GM18517 (cell line): ENCODE results near the gene CFAP97D1.

Source experiments
- ATAC-seq: cut with Tn5 transposase; IDR thresholded peaks from one replicate; pipeline ENCODE4 v1.9.1; 2021; ENCODE audit warnings: mild to moderate bottlenecking, moderate library complexity; ENCODE audit not compliant: unreplicated experiment

CFAP97D1 gene

DNA sequence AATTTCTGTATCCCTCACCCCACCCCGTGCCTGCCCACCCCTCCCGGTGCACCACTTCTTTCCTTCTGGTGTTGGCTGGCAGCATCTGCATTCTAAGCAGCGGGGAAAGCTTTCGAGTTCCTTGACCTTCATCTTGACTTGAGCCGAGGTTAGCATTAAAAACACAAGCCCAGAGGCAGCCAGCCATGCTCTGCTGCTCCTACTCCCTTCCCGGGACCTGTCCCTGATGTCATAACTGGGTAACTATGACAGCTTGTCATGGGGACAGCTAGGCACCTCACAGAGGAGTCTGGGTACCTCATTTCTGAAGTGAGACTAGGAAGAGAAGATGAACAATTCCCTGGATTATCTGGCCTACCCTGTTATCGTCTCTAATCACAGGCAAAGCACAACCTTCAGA is at the start of gene CFAP97D1:
TSS of gene CFAP97D1 (plus strand) at position 301 of the 400 bp plus-strand sequence. CDS start at position 329, 28 bp downstream.
- no peak for ATAC-seq

DNA sequence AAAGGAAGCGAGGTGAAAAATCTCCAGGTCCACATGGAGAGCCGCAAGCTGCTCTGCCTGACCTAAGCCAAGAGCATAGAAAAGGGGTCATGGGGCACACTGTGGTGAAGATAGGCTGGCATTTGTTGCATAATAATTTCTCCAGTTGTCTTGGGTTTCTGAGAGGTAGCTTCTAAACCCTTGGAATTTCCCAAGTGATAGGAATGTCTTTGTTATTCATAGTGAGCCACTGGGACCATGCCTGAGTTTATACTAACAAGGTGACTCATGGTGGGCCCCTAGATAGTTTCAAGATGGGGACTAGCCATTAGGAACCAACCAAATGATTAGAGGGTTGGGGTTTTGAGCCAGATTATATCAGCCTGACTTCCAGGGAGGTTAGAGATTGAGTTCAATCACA is 47.3 kb upstream of the CFAP97D1 start:
- ATAC-seq: no peak

DNA sequence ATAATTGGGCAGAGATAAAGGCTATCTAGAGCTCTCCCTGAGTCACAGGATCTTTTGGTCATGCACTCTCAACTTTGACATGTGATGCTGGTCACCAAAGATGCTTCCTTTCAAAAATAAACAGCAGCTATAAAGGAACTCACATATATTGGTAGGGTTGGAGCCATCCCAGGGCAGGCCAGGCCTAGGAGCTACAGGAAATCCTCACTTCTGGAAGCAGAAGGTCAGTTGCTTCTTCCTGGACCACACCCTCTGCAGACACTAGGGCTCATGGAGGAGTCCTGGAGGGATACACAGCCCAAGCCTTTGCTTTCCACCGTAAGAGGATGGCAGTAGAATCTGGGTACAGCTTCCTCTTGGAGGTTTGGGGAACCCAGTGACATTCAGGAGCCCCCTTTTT is 46.3 kb upstream of the CFAP97D1 start:
- no peak for ATAC-seq

DNA sequence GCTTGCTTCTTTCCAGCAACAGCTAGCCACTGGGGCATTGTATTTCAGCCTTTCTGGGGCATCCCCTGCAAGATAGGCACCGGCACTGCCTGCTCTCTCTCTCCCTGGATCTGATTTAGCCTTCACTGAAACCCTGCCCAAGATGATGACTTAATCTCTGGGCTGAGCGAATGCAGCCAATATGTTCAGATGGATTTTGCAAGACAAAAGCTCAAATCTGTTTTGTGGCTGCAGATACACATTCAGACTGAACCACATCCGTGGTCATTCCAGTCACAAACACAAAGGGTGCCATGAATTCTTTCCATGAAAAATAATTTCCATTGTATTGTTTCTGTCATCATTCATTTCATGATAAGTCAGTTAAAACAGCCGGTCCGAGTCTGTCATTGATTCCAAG is 45.9 kb upstream of the CFAP97D1 start:
- ATAC-seq: no peak

DNA sequence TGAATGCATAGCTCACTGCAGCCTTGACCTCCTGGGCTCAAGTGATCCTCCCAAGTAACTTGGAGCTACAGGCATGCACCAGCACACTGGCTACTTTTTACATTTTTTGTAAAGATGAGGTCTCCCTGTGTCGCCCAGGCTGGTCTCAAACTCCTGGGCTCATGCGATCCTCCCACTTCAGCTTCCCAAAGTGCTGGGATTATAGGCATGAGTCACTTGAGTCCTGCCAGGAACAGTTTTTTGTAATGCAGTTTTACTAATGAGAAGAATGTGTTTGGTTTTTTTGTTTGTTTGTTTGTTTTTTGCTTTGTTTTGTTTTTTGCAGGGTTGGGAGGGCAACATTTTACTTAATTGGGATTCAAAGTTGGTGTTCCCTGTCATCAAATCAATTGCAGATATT is 43.8 kb upstream of the CFAP97D1 start:
- no peak for ATAC-seq

DNA sequence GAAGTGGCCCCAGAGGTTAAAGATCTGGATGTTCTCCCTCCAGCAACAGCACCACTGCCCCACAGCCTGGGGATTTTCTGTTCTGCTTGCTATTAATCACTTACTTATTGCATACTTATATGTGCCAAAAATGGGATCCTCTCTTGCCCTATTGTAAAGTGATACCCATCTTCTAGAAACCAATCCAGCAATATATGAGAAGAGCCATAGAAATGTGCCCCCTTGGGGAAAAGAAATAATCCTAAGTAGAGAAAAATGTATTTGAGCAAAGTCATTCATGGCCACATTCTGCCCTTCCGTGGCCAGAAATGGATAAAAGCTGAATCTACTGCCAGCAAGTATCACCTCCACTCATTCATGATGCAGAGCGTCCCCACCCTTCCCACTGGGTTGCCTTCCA is 42.5 kb upstream of the CFAP97D1 start:
- ATAC-seq: no peak

DNA sequence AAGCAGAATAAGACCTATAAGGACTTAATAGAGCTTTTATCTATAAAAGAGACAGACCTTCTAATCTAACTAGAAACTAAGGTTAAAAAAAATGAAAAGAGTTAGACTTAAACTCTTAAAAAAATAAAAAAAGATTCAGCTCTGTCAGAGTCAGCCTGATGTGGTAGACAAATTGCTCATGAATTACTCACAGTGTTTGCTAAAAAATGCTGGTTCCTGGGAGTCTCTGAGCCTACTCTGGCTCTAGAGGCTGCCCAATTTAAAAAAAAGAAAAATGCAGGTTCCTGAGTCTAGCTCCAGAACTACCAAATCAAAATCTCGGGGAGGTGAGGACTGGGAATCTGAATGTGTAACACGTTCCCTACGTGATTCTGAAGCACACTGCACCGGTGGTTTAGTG is 39.7 kb upstream of the CFAP97D1 start:
- ATAC-seq: no peak

DNA sequence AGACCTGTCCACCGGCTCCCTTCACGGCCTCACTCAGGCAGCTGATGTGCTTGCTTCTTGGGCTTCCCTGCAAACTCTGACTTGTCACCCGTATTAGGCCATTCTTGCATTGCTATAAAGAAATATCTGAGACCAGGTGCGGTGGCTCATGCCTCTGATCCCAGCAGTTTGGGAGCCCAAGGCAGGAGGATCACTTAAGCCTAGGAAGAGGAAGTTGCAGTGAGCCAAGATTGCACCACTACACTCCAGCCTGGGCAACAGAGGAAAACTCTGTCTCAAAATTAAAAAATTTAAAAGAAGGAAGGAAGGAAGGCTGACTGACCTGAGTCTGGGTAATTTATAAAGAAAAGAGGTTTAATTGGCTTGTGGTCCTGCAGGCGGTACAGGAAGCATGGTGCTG is 38.6 kb upstream of the CFAP97D1 start:
- no peak for ATAC-seq

DNA sequence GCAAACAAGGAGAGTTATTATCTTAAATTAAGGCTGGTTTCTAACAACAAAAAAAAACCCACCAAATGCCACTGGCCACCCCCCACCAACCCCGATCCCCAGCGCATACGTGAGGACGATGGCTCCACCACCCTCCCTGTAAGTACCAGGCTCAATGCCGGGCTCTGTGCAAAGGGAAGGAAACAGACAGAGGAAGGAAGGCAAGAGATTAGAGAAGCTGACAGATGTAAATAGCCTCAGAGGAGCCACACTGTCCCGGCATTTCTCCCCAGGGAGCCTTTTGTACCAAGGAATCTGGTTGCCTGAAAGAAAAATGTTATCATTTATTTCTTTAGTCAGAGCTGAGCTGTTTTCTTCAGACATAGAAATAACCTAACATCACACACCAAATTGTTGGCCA is 34.7 kb upstream of the CFAP97D1 start:
- no peak for ATAC-seq

DNA sequence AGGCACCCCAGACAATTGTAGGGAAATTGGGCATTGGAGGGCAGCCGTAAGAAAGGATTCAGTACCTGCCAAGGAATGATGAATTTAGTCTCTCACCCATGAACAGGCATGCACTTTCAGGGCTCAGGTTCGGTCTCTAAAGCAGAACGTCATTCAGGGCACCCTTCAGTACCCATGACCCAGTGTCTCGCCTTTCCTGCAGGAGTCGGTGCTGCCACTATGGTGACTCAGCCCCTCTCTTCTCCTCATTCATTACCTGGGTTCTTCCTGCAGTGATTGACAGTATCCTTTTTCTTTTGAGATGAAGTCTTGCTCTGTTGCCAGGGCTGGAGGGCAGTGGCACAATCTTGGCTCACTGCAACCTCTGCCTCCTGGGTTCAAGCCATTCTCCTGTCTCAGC is 30.1 kb upstream of the CFAP97D1 start:
- ATAC-seq: no peak

DNA sequence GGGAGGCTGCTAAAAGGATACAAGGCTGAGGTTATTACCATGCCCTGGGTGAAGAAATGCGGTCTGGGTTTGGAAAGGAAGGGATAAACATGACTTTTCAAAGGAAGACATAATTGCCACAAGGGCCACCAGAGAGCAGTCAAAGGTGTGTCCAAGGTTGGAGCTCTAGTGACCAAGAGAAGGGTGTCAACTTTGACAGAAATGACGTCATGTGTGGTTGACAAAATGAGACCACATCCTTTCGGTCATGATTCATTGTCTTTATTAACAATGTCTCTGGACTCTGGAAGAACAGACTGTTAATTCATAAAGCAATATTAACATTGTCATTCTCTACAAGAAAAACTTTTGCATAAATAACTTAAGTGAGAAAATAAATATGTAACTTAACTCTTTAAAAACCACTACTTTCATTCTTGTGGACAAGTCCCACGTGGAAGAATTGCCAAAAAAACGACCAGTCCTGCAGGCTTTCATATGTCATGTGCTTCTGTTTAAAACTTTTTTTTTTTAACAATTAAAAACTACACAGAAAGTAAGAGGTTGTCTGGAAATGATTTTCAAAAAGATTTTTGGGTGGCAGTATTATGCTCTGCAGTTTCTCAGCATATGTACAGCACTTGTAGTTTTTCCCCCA is 26.6 kb upstream of the CFAP97D1 start:
- ATAC-seq: no peak

DNA sequence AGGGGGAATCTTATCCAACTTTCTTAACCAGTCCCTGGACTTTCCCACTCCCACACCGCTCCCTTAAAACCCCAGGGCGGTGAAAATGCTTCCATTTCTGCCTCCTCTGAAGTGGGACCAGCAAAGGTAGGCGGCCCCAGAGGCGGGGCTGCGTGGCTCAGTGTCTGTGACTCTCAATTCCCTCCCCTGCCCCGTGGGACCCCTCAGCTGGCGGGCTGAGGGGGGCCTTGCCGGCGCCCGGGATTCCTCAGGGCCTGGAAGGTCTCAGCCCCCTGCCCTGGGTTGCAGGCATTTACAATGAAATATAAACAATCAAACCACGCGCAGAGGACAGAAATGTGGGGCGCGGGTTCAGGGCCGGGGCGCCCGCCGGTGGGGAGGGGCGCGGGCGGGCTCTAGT is 25.3 kb upstream of the CFAP97D1 start:
- no peak for ATAC-seq

DNA sequence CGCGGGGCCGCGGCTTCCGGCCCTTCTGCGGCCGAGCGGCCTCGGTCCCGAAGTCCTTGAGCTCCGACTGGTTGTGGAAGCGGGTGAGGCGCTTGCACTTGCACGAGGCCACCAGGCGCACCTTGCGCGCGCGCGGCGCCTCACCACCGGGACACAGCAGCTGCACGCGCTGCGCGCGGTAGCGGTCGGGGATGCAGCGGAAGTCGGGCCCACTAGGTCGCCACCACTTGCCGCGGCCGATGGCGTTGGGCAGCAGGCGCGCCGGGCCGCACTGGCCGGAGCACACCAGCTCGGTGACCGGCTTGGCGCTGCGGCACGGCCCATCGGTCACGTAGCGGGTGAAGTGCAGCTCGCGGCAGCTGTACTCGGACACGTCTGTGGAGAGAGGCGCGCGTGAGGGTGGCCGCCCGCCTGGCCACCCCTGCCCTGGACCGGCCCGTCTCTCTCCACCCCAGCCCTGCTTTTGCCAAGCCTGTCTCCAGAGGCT is 24.8 kb upstream of the CFAP97D1 start:
- ATAC-seq: no peak

DNA sequence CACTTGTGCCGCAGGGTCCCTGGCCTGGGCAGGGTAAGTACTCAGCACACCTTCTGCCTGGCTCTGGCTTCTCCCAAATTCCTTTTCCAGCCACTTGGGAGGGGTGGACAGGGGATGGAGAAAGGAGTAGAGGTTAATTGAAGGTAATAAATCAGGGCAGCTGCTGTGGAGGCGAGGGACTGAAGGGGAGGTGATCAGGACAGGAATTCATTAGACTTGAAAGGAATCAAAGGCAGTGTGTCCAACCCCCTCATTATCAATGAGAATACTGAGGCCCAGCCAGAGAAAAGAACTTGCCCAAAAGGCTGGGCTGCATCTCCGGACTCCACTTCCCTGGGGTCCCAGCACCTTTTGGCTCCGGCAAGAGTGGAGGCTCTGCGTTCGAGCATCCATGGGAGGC is 24.0 kb upstream of the CFAP97D1 start:
- no peak for ATAC-seq

DNA sequence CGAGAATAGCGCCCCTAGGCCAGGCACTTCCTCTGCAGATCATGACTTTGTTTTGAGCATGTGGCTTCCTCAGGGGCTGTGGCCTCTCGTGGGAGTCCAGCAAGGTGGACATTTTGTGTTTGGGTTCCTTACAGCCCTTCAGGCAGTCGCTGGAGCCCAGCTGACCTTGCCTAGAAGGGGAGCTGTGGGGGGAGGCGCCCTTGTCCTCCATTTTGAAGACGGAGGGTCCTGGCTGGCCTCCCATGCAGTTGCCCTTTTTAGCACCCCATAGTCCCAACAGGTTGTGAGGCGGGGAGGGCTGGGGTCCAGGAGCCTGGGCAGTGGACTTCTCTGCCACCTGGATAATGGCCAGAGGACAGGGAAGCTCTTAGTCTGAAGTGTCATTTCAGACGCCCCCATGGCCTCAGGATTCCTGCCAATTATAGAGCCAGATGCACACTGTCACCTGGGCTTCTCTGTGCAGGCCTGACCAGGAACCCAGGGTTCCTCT is 23.0 kb upstream of the CFAP97D1 start:
- ATAC-seq: no peak

DNA sequence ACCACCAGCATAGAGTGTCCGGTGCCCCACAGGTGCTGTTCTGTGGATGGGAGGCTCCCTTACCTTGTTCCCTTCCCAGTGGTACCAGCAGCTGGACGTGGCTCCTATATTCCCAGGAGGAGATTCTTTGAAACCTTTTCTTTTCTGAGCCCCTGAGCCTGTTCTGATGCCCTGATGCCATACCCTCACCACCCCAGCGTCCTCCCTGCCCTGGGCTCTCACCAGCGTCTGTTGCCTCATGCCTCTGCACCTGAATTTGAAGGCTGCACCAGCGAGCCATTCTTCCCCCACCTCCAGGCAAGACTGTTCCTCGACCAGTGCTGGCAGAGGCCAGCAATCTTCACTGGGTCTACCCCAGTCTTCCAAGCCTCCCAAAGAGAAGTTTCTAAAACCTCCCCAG is 22.1 kb upstream of the CFAP97D1 start:
- no peak for ATAC-seq

DNA sequence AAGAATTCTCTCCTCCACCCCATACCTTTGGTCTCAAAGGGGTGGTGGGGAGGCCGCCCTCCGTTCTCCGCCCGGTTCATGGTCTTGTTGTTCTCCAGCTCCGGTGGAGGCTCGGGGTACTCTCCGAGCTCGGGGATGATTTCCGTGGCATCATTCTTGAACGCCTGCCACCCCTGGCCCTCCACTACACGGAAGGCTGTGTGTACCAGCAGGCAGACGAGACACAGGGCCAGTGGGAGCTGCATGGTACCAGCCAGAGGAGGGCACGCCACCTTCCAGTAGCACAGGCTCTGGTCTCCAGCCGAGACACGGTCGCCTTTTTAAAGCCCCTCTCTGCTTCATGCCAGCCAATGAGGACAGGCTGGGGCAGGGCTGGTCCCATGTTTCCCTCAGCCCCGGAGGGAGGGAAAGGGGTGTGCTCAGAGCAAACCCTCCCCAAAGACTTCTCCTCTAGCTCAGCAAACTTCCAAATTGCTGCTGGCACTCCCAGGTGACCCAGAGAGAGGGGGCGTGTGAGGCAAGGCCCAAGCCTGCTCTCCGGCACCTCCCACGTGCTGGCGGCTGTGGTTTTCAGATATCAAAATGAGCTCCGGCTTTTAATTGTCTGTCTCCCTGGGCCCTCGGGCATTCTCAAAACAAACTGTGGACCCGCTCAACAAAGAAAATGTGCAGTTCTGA is 21.6 kb upstream of the CFAP97D1 start, which contains the start of gene SOST:
TSS of gene SOST (minus strand) at position 295 of the 678 bp plus-strand sequence. CDS start at position 245, 50 bp downstream.
- ATAC-seq: no peak

DNA sequence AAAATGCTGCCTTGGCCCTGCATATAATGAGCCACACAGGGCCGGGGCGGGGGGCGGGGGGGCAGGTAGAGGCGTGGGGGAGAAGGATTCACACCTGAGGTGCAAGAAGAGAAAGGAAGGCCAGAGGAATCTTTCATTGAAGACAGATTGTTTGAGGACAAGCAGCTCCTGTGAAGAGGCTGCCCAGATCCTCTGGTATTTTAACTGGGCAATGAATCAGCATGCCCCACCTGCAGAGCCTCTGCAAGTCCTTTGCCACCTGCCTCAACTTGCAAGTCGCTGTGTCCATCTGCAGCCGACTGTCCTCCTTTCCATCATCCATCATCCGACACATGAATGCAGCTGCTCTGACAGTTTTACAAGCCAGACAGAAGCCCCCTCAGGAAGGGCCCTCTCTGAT is 20.4 kb upstream of the CFAP97D1 start:
- ATAC-seq: no peak

DNA sequence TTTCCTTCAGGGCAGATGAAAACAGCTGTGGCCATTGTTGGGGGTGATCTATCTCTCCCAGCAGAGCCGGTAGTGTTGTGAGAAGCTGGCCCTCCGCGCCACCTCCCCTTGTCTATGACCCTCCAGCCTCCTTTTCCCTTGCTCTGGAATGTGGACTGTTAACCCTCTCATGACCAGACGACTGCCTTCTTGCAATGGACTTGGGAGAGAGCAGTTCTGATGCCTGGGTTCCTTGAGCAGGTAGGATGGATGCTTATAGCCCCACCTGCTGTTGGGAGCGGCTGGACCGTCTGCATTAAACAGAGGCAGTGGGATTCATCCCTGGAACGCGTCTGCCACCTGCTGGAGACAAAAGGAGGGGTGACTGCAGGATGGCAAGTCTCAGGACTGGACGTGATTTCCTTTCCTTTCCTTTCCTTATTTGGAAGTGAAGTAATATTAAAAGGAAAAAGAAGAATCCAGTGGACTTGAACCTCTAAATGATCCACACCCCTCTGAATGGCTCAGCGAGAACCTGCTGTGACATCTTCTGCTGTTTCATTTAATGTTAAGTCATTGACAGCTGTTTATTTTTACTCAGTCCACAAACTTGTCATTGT is 19.9 kb upstream of the CFAP97D1 start:
- ATAC-seq: no peak

DNA sequence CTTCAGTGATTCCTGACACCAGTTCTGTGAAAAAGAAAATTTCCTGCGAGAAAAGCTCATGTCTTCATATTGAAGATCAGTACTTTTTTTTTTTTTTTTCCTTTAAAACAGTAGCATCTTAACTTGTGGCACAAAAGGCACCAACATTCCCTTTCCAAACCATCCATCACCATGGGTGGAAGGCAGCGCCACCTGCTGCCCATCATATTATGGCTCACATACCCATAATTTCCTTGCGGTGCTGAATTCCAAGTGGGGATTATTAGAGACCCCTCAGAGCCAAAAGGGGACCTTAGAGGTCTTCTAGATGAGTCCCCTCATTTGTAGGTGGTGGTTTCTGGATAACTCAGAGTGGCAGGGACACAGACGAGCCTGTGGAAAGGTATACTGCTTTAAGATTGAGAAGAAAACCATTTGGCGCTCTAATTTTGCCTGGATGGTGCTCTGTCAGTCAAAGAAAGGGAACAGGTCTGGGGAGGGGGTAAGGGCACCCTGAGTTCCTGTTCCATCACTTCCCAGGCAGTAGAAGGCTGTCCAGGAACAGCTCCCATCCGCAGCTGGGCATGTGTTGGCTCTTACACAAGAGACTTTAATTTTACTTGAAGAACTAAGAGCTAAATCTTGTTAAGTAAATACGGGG is 13.7 kb upstream of the CFAP97D1 start:
- ATAC-seq: no peak

DNA sequence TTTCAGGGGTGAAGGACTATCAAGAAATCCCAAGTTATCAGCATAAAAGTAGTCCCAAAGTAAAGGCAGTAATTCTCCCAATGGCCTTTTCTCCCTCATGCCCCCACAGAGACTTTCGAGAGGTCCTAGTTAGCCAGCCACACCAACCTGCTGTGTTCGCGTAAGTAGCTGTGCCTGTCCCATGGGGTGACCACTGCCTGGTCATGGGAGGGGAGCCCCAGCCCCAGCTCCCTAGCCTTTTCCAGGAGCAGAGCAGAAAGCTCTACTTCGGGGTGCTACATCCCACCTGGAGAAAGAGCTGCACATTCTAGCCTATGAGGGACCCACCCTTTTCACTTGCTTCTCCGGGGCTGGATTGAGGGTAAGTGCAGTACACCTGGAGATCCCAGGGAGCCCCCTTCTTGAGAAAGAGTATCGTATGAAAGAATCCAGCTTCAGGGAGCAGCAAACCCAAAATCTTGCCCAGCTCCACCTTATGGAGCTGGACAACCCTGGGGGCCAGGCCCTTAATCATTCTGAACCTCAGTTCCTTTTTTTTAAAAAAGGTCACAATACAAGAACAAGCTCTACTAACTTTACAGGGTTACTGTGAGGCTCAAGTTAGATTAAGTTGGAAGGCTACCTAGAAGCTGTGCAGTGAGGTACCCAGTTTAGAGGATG is 13.1 kb upstream of the CFAP97D1 start:
- no peak for ATAC-seq
